ENCODE results near the gene TTLL10. TPM values are rescaled to one million over a fixed set of nuclear protein-coding genes. Genes with fewer than 3 reads are reported as not detected.

Gene TTLL10
- total RNA-seq, 4 donors from 2014 or later, result 0.40 to 0.48 TPM; not detected in 2

GRCh38 chr1:1183833-1184775 is 10.4 kb downstream of the TTLL10 start:
- no peak for TF ChIP-seq CTCF (IDR thresholded peaks at IDR 0.05)
- TF ChIP-seq POLR2A (IDR thresholded peaks at IDR 0.05), result no peak
- no peak for TF ChIP-seq EP300 (IDR thresholded peaks at IDR 0.05; ENCODE audit: low read depth)
- in situ Hi-C loops (cut with MboI; ENCODE audit: low pct_ligation_motif_present in 1 of 4, low pct_unique_long_range_greater_than_20kb in 1 of 4, low sequenced_read_pairs in 3 of 4) (no loop called here), intact Hi-C loops (cut with DNase I; ENCODE audit: low total_unique reads) (no loop called here)
- H3K9me3 ChIP-seq, result no peaks in the 10 kb centered on the region
- 72 to 81% methylated on average over 2 to 32 of the region's 33 CpGs for WGBS, 2 donors (ENCODE audit: low coverage in 1 of 2)
- H3K36me3 ChIP-seq, result no peaks in the 10 kb centered on the region
- DNase-seq, result peak; percentile 6
- no peak overlapping the region for H3K4me3 ChIP-seq
- no peaks in the 10 kb centered on the region for H3K4me1 ChIP-seq
- H3K27ac ChIP-seq, result no peak overlapping the region
- peaks cover 3% of the 10 kb centered on the region for H3K27me3 ChIP-seq

- Histone ChIP-seq H3K4me3 (no peak overlapping the region), H3K27me3 (no peaks in the 10 kb centered on the region), H3K4me1 (no peaks in the 10 kb centered on the region), H3K36me3 (no peaks in the 10 kb centered on the region), H3K9me3 (no peaks in the 10 kb centered on the region), H3K27ac (no peak overlapping the region)
- intact Hi-C loops (cut with DNase I; ENCODE audit: low total_unique reads), result no loop called here
- in situ Hi-C loops (cut with MboI; ENCODE audit: low pct_ligation_motif_present in 1 of 4, low pct_unique_long_range_greater_than_20kb in 1 of 4, low sequenced_read_pairs in 3 of 4), result loop anchor here in 1 of 4 donors (5.0 kb wide), 1 partner anchor 68 kb away; the partner anchor contains the start of gene C1orf159
- TF ChIP-seq CTCF (IDR thresholded peaks at IDR 0.05) (no peak), POLR2AphosphoS5 (IDR thresholded peaks at IDR 0.05) (no peak)
- DNase-seq, result no peak
- 87% methylated on average over 31 of the region's 31 CpGs; no CpG with 5 or more reads in 1 of the 2 donors for WGBS, 2 donors (ENCODE audit: low coverage in 1 of 2)
Measured at GRCh38 chr1:1185101-1185765, 11.6 kb downstream of the TTLL10 start.

GRCh38 chr1:1187938-1188337 is 14.3 kb downstream of the TTLL10 start:
- in situ Hi-C loops (cut with MboI; ENCODE audit: low pct_ligation_motif_present in 1 of 4, low pct_unique_long_range_greater_than_20kb in 1 of 4, low sequenced_read_pairs in 3 of 4), result loop anchor here in 1 of 4 donors (5.0 kb wide), 1 partner anchor 71 kb away; the partner anchor contains the start of gene C1orf159
- DNase-seq, result no peak

GRCh38 chr1:1189111-1189510 is 15.4 kb downstream of the TTLL10 start:
- H3K4me1 ChIP-seq, result no peaks in the 10 kb centered on the region
- no peaks in the 10 kb centered on the region for H3K9me3 ChIP-seq
- no peak overlapping the region for H3K27ac ChIP-seq
- in situ Hi-C loops (cut with MboI; ENCODE audit: low pct_ligation_motif_present in 1 of 4, low pct_unique_long_range_greater_than_20kb in 1 of 4, low sequenced_read_pairs in 3 of 4), result loop anchor here in 1 of 4 donors (5.0 kb wide), 1 partner anchor 72 kb away; the partner anchor contains the start of gene C1orf159
- whole genome bisulfite sequencing, 2 donors (ENCODE audit: low coverage in 1 of 2), result 66 to 82% methylated on average over 5 of the region's 5 CpGs
- TF ChIP-seq POLR2A (IDR thresholded peaks at IDR 0.05) (no peak), POLR2AphosphoS5 (IDR thresholded peaks at IDR 0.05) (no peak), EP300 (IDR thresholded peaks at IDR 0.05; ENCODE audit: low read depth) (no peak)
- no peak for DNase-seq
- intact Hi-C loops (cut with DNase I; ENCODE audit: low total_unique reads), result no loop called here
- no peak overlapping the region for H3K4me3 ChIP-seq
- no peaks in the 10 kb centered on the region for H3K36me3 ChIP-seq
- no peaks in the 10 kb centered on the region for H3K27me3 ChIP-seq

More at GRCh38 chr1:1187938-1188337, 14.3 kb downstream of the TTLL10 start:
- Histone ChIP-seq H3K4me1 (no peaks in the 10 kb centered on the region), H3K4me3 (no peak overlapping the region), H3K36me3 (no peaks in the 10 kb centered on the region), H3K9me3 (no peaks in the 10 kb centered on the region), H3K27ac (no peak overlapping the region), H3K27me3 (no peaks in the 10 kb centered on the region)
- no peak for TF ChIP-seq EP300 (IDR thresholded peaks at IDR 0.05; ENCODE audit: low read depth)
- intact Hi-C loops (cut with DNase I; ENCODE audit: low total_unique reads), result no loop called here

GRCh38 chr1:1191734-1192133 is 18.1 kb downstream of the TTLL10 start:
- Histone ChIP-seq H3K9me3 (no peaks in the 10 kb centered on the region), H3K36me3 (no peaks in the 10 kb centered on the region), H3K4me3 (no peak overlapping the region), H3K4me1 (no peaks in the 10 kb centered on the region), H3K27me3 (no peaks in the 10 kb centered on the region), H3K27ac (no peak overlapping the region)
- TF ChIP-seq POLR2AphosphoS5 (IDR thresholded peaks at IDR 0.05) (no peak), EP300 (IDR thresholded peaks at IDR 0.05; ENCODE audit: low read depth) (no peak), CTCF (IDR thresholded peaks at IDR 0.05) (no peak), POLR2A (IDR thresholded peaks at IDR 0.05) (no peak)
- in situ Hi-C loops (cut with MboI; ENCODE audit: low pct_ligation_motif_present in 1 of 4, low pct_unique_long_range_greater_than_20kb in 1 of 4, low sequenced_read_pairs in 3 of 4), result no loop called here
- no peak for DNase-seq
- intact Hi-C loops (cut with DNase I; ENCODE audit: low total_unique reads), result no loop called here
- 82 to 96% methylated on average over 5 to 11 of the region's 11 CpGs for WGBS, 2 donors (ENCODE audit: low coverage in 1 of 2)

All from transverse colon (tissue), 4 donors.